ENCODE data around the gene MCUR1.

- TF ChIP-seq EZH2 (IDR thresholded peaks at IDR 0.05; ENCODE audit: insufficient read depth, poor library complexity, severe bottlenecking) = no peak
- TF ChIP-seq EZH2phosphoT487 (IDR thresholded peaks at IDR 0.05; ENCODE audit: insufficient read depth, low read depth) = no peak
Measured at GRCh38 chr6:13800615-13801014, 13.7 kb downstream of the MCUR1 start.
